Panc1 (cell line): ENCODE measurements around the gene GALNT16.

Experiments
- POLR2AphosphoS5 ChIP-seq: IDR thresholded peaks from 2 replicates; pipeline ENCODE4 v1.6.1; 2012; ENCODE audit warnings: mild to moderate bottlenecking, low read depth, low read length, moderate library complexity
- SIN3A ChIP-seq: IDR thresholded peaks from 2 replicates; pipeline ENCODE4 v1.6.1; 2012; ENCODE audit warnings: low read depth, mild to moderate bottlenecking, low read length, moderate library complexity, borderline replicate concordance; ENCODE audit not compliant: insufficient read depth
- TCF7L2 ChIP-seq: IDR thresholded peaks from 2 replicates; pipeline ENCODE4 v1.6.1; 2011; ENCODE audit warnings: mild to moderate bottlenecking, low read depth, low read length, inconsistent platforms
- TF ChIP-seq, protein P1 (sequence below): fragments of 450-650 bp; IDR thresholded peaks from 2 replicates; pipeline ENCODE4 v1.5.1; 2017; ENCODE audit warnings: mild to moderate bottlenecking
- TF ChIP-seq, protein P2 (sequence below), 2 experiments: IDR thresholded peaks; 2 replicates each; pipeline ENCODE4 v1.6.1; 2011 to 2012; ENCODE audit warnings: low read depth in 2 of 2, control low read depth in 1 of 2, low read length in 1 of 2, mild to moderate bottlenecking in 1 of 2, moderate library complexity in 1 of 2; ENCODE audit not compliant: insufficient read depth in 1 of 2

DNA sequence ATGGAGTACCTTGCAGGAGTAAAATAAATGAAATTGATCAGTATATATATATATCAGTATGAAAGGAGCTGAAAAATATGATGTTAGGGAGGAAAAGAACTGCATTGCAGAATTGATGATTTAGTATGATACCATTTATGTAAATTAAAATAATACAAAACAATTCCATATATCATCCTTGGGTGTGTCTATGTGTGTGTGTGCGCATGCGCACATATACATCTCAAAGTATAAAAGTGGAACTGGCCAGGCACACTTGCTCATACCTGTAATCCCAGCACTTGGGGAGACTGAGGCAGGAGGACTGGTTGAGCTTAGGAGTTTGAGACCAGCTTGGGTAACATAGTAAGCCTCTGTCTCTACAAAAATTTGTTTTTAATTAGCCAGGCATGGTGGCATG, 15.4 kb downstream of the GALNT16 start:
- TF ChIP-seq, protein P1, sequence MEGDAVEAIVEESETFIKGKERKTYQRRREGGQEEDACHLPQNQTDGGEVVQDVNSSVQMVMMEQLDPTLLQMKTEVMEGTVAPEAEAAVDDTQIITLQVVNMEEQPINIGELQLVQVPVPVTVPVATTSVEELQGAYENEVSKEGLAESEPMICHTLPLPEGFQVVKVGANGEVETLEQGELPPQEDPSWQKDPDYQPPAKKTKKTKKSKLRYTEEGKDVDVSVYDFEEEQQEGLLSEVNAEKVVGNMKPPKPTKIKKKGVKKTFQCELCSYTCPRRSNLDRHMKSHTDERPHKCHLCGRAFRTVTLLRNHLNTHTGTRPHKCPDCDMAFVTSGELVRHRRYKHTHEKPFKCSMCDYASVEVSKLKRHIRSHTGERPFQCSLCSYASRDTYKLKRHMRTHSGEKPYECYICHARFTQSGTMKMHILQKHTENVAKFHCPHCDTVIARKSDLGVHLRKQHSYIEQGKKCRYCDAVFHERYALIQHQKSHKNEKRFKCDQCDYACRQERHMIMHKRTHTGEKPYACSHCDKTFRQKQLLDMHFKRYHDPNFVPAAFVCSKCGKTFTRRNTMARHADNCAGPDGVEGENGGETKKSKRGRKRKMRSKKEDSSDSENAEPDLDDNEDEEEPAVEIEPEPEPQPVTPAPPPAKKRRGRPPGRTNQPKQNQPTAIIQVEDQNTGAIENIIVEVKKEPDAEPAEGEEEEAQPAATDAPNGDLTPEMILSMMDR = no peak
- TF ChIP-seq POLR2AphosphoS5 (no peak), SIN3A (no peak), TCF7L2 (no peak)
- TF ChIP-seq, protein P2, sequence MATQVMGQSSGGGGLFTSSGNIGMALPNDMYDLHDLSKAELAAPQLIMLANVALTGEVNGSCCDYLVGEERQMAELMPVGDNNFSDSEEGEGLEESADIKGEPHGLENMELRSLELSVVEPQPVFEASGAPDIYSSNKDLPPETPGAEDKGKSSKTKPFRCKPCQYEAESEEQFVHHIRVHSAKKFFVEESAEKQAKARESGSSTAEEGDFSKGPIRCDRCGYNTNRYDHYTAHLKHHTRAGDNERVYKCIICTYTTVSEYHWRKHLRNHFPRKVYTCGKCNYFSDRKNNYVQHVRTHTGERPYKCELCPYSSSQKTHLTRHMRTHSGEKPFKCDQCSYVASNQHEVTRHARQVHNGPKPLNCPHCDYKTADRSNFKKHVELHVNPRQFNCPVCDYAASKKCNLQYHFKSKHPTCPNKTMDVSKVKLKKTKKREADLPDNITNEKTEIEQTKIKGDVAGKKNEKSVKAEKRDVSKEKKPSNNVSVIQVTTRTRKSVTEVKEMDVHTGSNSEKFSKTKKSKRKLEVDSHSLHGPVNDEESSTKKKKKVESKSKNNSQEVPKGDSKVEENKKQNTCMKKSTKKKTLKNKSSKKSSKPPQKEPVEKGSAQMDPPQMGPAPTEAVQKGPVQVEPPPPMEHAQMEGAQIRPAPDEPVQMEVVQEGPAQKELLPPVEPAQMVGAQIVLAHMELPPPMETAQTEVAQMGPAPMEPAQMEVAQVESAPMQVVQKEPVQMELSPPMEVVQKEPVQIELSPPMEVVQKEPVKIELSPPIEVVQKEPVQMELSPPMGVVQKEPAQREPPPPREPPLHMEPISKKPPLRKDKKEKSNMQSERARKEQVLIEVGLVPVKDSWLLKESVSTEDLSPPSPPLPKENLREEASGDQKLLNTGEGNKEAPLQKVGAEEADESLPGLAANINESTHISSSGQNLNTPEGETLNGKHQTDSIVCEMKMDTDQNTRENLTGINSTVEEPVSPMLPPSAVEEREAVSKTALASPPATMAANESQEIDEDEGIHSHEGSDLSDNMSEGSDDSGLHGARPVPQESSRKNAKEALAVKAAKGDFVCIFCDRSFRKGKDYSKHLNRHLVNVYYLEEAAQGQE (IDR thresholded peaks at IDR 0.05; ENCODE audit: insufficient read depth in 1 of 2, low read depth in 2 of 2, low read length in 1 of 2) = no peak
